Smooth muscle cell (in vitro differentiated cells): ENCODE results near the gene CENPP. TPM values are rescaled to one million over a fixed set of nuclear protein-coding genes. Genes with fewer than 3 reads are reported as not detected.

Source experiments
- DNase-seq: peaks from one replicate; lab custom pipeline; 2025; ENCODE audit not compliant: unreplicated experiment; lab: John Stamatoyannopoulos, UW
- H2AFZ ChIP-seq: fragments of 200-600 bp; sonication (generic); 2 replicates; pipeline ENCODE4 v1.6.0; 2016; ENCODE audit warnings: antibody characterized with exemption, low read depth, mild to moderate bottlenecking
- H3F3A ChIP-seq: fragments of 200-600 bp; sonication (generic); 2 replicates; pipeline ENCODE4 v1.6.0; 2017; ENCODE audit warnings: antibody characterized with exemption, low read depth
- H3K27ac ChIP-seq: fragments of 200-600 bp; sonication (generic); 2 replicates; pipeline ENCODE4 v1.5.1; 2016; ENCODE audit warnings: low read depth, mild to moderate bottlenecking
- H3K27me3 ChIP-seq: fragments of 200-600 bp; sonication (generic); 2 replicates; pipeline ENCODE4 v1.6.1; 2016; ENCODE audit warnings: low read depth, mild to moderate bottlenecking
- H3K36me3 ChIP-seq: fragments of 200-600 bp; sonication (generic); 2 replicates; pipeline ENCODE4 v1.5.1; 2016; ENCODE audit warnings: low read depth
- H3K4me1 ChIP-seq: fragments of 200-600 bp; sonication (generic); 2 replicates; pipeline ENCODE4 v1.5.1; 2016; ENCODE audit warnings: low read depth
- H3K4me2 ChIP-seq: fragments of 200-600 bp; sonication (generic); 2 replicates; pipeline ENCODE4 v1.6.0; 2016; ENCODE audit warnings: mild to moderate bottlenecking
- H3K4me3 ChIP-seq: fragments of 200-600 bp; sonication (generic); 2 replicates; pipeline ENCODE4 v1.5.1; 2016; ENCODE audit warnings: mild to moderate bottlenecking
- H3K79me2 ChIP-seq: fragments of 200-600 bp; sonication (generic); 2 replicates; pipeline ENCODE4 v1.6.0; 2016; ENCODE audit warnings: low read depth, mild to moderate bottlenecking
- H3K9ac ChIP-seq: fragments of 200-600 bp; sonication (generic); 2 replicates; pipeline ENCODE4 v1.6.0; 2016; ENCODE audit warnings: low read depth
- H3K9me3 ChIP-seq: fragments of 200-600 bp; sonication (generic); replicated peaks from 2 replicates; pipeline ENCODE4 v1.5.1; 2016; ENCODE audit warnings: low read depth
- H4K20me1 ChIP-seq: fragments of 200-600 bp; sonication (generic); 2 replicates; pipeline ENCODE4 v1.6.0; 2016; ENCODE audit warnings: low read depth
- WGBS: methylation state at CpG from one replicate; pipeline ENCODE4 v1.1.7; 2016; ENCODE audit warnings: low lambda C conversion rate; 5-methylcytosine and 5-hydroxymethylcytosine counted together
- polyA plus RNA-seq: library from polyadenylated mRNA; unstranded; fragments of >200 nt; fragmentation: Nextera tagmentation; extraction: Ambion mirVana; gene quantifications from 2 replicates; pipeline ENCODE4 v1.2.1, GENCODE V29; 2016
- total RNA-seq: library from RNA; depleted of rRNA; stranded (reverse); fragments of >200 nt; gene quantifications from 2 replicates; pipeline ENCODE4 v1.2.3, GENCODE V29; 2014
- TF ChIP-seq, protein P1 (sequence below): fragments of 200-600 bp; sonication (generic); IDR thresholded peaks from 2 replicates; pipeline ENCODE4 v1.5.1; 2017; ENCODE audit warnings: borderline replicate concordance, mild to moderate bottlenecking, antibody characterized with exemption; ENCODE audit not compliant: insufficient read depth, poor library complexity, severe bottlenecking

CENPP gene
- total and polyA plus RNA-seq, 2 experiments from 2014 or later, result 4.2 to 17.5 TPM

DNA sequence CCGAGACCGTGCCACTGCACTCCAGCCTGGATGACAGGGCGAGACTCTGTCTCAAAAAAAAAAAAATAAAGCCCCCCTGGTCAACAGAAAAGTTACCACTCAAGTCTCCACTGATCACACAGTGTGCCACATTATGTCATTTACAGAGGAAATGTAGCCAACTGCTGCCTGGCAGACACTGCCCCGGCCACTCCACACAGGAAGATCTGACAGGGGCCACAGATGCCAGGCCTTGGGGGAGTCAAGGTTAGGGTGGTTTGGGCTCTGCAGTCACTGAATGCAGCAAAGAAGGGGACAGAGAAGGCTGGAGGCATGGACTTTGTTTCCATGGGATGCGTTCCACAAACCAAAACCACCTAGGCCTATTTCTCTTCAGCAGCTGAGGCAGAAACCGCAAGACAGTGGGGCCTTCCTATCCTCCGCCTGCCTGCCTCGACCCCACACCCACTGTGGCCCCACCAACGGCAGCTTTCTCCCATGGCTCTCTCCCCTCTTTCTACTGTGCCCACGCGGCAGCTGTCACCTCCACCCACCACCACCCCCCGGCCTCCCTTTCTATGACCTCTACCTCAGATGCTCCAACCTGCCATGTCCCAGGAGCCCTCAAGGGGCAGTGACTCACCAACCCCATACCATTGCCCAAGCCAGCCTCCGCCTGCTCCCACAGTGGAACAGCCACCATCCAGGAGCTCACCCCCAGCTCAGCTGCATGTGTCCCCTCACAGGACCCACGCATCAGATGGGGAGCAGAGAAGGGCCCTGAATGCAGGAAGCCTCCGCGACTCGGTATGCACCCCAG is 331.7 kb downstream of the CENPP start:
- no peaks in the 10 kb centered on the region for H3F3A ChIP-seq
- no peaks in the 10 kb centered on the region for H3K9me3 ChIP-seq
- H2AFZ ChIP-seq, result no peak overlapping the region
- no peaks in the 10 kb centered on the region for H3K36me3 ChIP-seq
- H4K20me1 ChIP-seq, result peaks cover 72% of the 10 kb centered on the region
- no peak for DNase-seq
- H3K4me3 ChIP-seq, result no peak overlapping the region
- no peaks in the 10 kb centered on the region for H3K27me3 ChIP-seq
- peaks cover 40% of the 10 kb centered on the region for H3K79me2 ChIP-seq
- peaks cover 11% of the 10 kb centered on the region for H3K4me1 ChIP-seq
- TF ChIP-seq, protein P1, sequence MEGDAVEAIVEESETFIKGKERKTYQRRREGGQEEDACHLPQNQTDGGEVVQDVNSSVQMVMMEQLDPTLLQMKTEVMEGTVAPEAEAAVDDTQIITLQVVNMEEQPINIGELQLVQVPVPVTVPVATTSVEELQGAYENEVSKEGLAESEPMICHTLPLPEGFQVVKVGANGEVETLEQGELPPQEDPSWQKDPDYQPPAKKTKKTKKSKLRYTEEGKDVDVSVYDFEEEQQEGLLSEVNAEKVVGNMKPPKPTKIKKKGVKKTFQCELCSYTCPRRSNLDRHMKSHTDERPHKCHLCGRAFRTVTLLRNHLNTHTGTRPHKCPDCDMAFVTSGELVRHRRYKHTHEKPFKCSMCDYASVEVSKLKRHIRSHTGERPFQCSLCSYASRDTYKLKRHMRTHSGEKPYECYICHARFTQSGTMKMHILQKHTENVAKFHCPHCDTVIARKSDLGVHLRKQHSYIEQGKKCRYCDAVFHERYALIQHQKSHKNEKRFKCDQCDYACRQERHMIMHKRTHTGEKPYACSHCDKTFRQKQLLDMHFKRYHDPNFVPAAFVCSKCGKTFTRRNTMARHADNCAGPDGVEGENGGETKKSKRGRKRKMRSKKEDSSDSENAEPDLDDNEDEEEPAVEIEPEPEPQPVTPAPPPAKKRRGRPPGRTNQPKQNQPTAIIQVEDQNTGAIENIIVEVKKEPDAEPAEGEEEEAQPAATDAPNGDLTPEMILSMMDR, result no peak
- H3K27ac ChIP-seq, result no peak overlapping the region
- 98% methylated on average over 16 of the region's 17 CpGs for WGBS
- H3K4me2 ChIP-seq, result no peak overlapping the region
- H3K9ac ChIP-seq, result no peak overlapping the region

DNA sequence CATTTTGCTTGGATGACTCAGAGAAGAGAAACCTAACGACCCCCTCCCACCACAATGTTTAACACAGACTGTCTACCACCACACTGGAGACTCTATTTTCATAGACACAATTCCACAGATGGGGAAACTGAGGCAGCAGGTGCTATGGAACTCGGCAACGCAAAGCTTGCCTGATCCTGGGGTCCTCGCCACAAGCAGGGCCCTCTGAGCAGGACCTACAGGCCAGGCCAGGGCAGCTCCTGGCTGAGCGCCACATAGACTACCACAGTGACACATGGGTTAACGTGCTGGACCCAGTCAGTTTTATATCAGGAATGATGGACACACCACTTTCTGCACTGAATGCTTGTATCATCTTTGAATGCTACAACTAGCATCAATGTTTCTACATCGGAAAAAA is 332.4 kb downstream of the CENPP start:
- H3K9me3 ChIP-seq, result no peaks in the 10 kb centered on the region
- H3K9ac ChIP-seq, result no peak overlapping the region
- peaks cover 47% of the 10 kb centered on the region for H3K79me2 ChIP-seq
- no peak overlapping the region for H3K27ac ChIP-seq
- no peak overlapping the region for H2AFZ ChIP-seq
- no peak overlapping the region for H3K4me2 ChIP-seq
- H3F3A ChIP-seq, result no peaks in the 10 kb centered on the region
- WGBS, result 95% methylated on average over 7 of the region's 7 CpGs
- H3K36me3 ChIP-seq, result no peaks in the 10 kb centered on the region
- TF ChIP-seq, protein P1, result no peak
- DNase-seq, result no peak
- no peaks in the 10 kb centered on the region for H3K27me3 ChIP-seq
- H4K20me1 ChIP-seq, result peaks cover 79% of the 10 kb centered on the region
- H3K4me1 ChIP-seq, result peaks cover 11% of the 10 kb centered on the region
- no peak overlapping the region for H3K4me3 ChIP-seq

DNA sequence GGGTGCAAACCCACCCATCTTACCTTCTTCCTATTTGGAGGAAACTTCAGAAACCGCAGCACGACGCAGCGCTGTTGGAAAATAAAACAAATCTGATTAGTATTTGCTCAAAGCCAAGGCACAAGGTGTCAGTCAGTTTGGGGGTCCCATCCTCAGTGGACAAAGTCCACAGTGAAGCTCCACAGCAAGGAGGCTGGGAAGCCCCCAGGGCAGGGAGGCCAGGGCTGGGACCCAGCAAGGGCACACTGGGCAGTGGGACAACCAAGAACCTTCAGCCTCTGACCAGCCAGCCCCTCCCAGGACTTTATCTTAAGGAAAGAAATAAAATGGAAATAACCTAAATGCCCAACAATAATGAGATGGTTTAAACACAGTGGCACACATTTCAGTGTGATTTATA is 332.9 kb downstream of the CENPP start:
- Histone ChIP-seq H3K4me2 (no peak overlapping the region), H3K4me3 (no peak overlapping the region), H3K27me3 (no peaks in the 10 kb centered on the region), H3K9me3 (no peaks in the 10 kb centered on the region), H3K79me2 (peaks cover 51% of the 10 kb centered on the region), H3K36me3 (no peaks in the 10 kb centered on the region), H3K27ac (no peak overlapping the region), H2AFZ (no peak overlapping the region), H3K9ac (no peak overlapping the region), H3F3A (no peaks in the 10 kb centered on the region), H3K4me1 (peaks cover 11% of the 10 kb centered on the region), H4K20me1 (peaks cover 79% of the 10 kb centered on the region)
- 97% methylated on average over 4 of the region's 4 CpGs for WGBS
- TF ChIP-seq, protein P1, result no peak
- DNase-seq, result no peak

DNA sequence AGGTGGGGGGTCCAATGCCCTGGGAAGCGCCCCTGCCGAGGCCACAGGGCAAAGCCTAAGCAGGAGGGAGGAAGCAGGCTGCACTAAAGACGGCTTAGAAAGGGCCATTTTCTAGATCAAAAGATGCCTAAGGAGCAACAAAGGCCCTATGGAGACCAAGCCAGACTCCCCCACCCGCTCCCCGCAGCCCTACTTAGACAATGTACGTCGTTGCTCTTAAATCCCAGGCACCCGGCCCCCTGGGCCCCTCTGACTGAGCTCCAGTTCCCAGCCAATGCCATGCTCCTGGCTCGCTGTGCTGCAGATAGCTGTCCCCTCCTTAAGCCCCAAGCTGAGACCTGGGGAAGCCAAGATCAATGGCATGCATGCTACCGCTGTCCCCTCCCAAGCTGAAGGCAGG is 333.8 kb downstream of the CENPP start:
- Histone ChIP-seq H4K20me1 (peaks cover 79% of the 10 kb centered on the region), H3K4me2 (no peak overlapping the region), H2AFZ (no peak overlapping the region), H3K4me3 (no peak overlapping the region), H3K9ac (no peak overlapping the region), H3F3A (no peaks in the 10 kb centered on the region), H3K4me1 (peaks cover 11% of the 10 kb centered on the region), H3K79me2 (peaks cover 61% of the 10 kb centered on the region), H3K9me3 (no peaks in the 10 kb centered on the region), H3K27me3 (no peaks in the 10 kb centered on the region), H3K27ac (no peak overlapping the region), H3K36me3 (no peaks in the 10 kb centered on the region)
- 68% methylated on average over 10 of the region's 10 CpGs for WGBS
- no peak for DNase-seq
- TF ChIP-seq, protein P1, result no peak
